CMK (cell line): Measurements from ENCODE around the gene ACSL6.

ENCODE experiments used
- DNase-seq: peaks from one replicate; pipeline ENCODE4 v3.0.0-alpha.2; 2010; ENCODE audit warnings: low read depth

Gene ACSL6

DNA sequence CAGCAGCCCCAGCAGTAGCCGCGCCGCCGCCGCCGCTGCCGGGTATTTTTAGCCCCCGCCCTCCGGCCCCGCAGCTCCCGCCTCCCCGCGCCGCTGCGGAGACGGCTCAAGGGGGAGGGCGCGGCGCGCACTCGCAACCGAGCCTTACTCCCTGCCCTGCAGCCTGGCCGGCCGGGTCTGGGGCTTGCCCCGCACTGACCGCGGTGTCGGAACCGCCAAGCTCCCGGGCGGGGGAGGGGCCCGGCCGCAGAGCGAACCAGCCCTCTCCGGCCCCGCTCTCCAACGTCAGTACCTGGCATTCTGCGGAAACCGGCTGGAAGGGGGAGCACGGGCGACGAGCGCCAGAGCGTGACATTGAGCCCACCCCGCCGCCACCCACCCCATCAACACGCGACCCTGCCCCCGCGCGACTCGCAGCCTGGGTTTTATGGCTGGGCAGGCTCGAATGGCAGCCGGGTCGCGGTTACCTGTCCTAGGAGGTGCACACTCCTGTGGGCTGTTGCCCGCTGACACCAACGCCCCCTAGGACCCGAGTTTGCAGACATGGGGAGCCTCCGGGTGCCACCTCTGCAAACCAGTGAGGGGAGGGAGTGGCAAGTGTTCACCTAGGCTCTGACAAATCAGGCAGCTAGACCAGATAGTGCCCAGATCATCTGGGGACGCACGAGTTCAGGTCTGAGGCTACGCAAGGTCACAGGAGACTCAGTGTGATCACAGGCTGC, at the start of gene ACSL6:
Gene ACSL6 (minus strand): TSS at position 37 of the 722 bp plus-strand sequence. CDS start 105 bp downstream, outside the sequence.
- no peak for DNase-seq

DNA sequence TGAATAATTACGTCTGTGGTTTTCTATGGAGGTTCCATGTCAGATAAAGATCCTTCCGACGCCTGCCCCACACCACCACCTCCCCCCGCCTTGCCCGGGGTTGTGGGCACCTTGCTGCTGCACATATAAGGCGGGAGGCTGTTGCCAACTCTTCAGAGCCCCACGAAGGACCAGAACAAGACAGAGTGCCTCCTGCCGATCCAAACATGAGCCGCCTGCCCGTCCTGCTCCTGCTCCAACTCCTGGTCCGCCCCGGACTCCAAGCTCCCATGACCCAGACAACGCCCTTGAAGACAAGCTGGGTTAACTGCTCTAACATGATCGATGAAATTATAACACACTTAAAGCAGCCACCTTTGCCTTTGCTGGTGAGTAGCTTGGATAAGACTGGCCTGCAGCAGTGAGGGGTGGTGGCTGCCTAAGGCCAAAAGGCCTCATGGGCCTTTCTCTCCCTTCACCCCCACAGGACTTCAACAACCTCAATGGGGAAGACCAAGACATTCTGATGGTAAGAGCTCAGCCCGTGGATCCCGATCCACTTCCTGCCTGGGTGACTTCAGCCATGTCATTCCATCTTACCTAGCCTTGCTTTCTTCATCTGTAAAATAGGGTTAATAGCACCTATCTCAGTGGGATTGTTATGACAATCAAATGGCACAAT, 49.2 kb upstream of the ACSL6 start, which contains the start of gene IL3:
Gene IL3 (plus strand): TSS at position 155 of the 661 bp plus-strand sequence. CDS start 52 bp downstream, at position 207.
- no peak for DNase-seq

GRCh38 chr5:132059696-132060500, 48.4 kb upstream of the ACSL6 start:
- DNase-seq, result no peak

- no peak for DNase-seq
These were observed 47.7 kb upstream of the ACSL6 start for GRCh38 chr5:132059043-132059695.

GRCh38 chr5:132058646-132059042, 47.2 kb upstream of the ACSL6 start:
- no peak for DNase-seq

DNA sequence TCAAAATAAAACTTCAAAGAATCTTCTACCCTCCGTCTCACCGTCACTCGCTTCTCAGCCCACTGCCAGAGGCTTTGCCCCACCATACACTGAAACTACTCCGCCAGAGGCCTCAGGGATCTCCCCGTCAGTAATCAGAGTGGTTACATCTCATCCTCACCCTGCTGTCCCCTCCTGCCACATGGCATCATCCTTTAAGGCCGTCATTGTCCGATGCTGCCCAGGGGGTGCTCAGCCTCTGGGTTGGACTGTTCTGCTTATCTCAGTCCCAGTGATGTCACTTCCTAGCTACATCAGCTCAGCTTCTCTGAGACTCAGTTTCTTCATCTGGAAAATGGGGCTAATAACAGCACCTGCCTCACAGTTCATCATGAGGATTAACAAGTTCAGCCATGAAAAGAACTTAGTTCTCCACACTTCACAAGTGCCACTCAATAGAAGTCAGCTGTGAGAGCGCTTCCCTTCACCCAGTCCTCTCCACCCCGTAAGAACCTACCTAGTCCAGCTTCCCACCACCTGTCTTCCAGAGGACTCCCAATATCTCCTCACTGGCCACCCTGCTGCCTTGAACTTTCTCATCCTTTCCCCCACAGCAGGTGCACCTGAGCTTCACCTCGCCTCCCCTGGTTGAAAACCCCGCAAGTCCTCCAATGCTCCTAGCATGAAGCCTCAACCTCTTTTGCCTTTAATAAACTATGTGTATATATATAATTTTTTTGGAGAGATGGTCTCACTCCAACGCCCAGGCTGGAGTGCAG, 46.2 kb upstream of the ACSL6 start:
- DNase-seq, result no peak

DNA sequence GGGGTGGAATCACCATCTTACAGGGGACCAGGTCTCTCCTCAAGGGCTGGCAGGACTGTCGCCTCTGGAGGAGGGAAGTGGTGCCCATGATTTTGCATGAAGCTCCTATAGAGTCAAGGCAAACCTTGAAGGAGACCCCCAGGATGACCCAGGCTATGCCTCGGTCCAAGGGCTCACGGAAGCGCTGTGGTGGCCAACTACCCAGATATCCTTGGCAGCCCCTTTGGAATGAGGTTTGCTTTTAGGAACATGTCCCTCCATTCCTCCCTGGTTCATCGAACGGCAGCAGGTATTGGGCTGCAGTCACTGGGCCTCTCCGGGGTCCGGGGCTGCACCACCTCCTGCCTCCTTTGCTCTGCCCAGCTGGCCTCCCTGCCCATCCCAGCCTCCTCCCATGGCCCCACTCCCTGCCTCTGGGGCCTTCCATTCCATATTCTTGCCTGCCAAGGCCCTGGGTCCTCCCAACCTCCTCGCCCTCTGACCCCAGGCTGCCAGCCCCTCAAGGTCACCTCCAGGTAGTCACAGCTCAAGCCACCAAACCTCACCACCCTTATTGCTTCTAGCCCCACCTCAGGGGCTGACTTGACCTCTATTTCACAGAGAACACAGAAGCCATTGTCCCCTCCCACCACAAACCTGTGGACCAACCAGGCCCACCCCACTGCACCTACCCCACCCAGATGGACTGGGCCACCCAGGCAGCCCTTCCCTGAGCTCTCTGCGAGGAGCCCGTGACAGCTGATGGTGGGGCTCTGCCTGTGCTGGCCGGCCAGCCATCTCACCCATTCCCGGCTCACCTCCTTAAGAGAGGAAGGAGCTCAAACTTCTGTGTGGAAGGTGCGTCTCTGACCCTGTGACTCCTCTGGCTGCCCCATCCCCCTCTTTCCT, 45.4 kb upstream of the ACSL6 start:
- no peak for DNase-seq

GRCh38 chr5:132055808-132056609, 44.6 kb upstream of the ACSL6 start:
- peak; percentile 51 for DNase-seq

- DNase-seq, result no peak
These were observed 44.0 kb upstream of the ACSL6 start for GRCh38 chr5:132055441-132055807.

GRCh38 chr5:132054697-132055440, 43.4 kb upstream of the ACSL6 start:
- DNase-seq, result no peak

GRCh38 chr5:132054031-132054696, 42.7 kb upstream of the ACSL6 start:
- no peak for DNase-seq

DNA sequence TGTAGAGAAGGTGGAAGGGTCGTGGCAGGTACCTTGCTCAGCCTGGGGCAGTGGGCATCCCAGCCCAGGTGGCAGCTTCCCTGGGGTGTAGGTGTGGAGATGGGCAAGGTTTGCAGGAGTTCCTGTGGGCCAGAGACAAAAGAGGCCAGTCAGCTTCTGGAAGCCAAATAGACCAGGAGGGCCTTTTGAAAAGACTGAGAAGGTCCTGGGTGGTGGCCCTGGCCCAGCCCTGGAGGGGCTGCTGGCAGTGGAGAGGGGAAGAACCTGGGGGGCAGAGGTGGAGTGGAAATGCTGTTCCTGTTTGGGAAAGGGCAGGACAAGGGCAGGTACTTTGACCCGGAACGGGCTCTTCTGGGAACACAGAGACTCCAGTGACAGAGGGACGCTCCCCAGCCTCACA, 42.0 kb upstream of the ACSL6 start:
- no peak for DNase-seq

DNA sequence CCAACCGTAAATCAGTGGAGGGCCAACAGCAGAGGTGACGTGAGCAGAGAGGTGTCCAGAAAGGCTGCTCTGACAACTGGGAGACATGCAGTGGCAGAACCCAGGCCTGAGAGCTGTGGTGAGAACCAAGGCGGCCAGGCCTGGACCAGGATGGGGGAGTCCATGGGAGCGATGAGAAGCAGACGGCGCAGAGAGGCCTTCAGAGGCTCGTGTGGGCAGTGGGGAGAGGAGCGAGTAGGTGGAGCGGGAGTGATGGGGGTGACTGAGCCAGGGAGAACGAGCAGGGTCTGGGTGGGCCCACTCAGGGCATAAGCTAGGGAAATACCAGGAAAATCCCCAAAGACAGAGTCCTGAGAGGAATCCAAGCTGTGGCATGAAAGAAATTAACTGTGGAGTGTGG, 41.1 kb upstream of the ACSL6 start:
- DNase-seq, result no peak

DNA sequence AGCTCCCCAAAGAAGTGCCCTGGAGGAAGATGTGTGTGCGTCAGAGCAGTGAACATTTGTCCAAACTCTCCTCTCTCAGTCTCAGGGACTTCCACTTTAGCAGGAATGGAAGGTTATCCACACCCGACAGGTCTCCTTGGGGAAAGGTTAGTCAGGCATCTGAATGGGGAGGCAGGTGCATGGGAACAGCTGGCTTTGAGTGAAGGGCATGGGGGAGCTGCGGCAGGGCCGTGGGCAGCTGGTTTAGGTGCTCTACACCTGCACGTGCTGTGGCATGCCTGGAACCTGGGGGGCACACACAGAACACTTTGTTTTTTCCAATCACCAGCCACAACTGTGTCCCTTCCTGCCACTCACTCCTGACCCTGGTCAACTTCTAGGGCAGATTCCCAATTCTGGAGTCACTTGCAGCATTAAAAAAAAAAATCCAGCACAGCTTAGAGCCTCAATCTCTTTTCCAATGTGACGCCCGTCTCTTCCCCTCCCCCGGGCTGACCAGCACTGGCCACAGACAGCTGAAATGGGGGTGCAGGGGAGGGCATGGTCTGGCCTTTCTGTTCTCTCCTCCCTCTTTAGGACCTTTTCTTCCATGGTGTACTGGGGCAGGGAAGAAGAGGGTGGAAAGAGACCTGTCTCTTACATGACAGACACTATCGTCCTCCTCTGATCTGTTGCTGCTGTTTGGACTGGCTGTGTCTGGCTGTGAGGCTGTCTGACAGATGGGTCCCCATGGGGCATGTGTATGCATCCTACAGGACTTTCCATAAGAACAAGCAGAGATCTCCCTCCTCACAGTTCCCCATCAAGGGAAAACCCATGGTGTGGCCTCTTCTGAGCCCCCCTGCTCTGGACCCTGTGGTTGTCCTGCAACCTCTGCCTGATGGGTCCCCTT, 39.4 kb upstream of the ACSL6 start:
- no peak for DNase-seq

GRCh38 chr5:132050136-132050535, 38.7 kb upstream of the ACSL6 start:
- no peak for DNase-seq

GRCh38 chr5:132049559-132049958, 38.1 kb upstream of the ACSL6 start:
- no peak for DNase-seq

DNA sequence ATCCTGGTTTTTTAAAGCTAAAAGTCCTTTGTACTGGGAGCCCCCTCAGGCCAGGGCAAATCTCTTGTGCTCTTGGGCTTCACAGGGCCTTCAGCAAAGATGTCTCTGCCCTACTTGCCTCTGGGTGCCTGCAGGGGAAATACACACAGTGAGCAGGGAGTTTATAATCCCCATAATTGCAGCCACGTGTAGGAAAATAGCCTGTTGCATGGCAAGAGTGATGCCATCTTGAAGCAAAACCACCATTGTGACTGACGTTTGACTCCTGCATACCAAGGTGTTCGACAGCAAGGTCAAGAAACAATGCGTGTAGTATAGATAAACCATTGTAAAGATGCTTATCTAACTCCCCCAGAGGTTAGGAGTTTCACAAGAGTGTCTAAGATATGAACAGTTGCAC, 37.6 kb upstream of the ACSL6 start:
- no peak for DNase-seq
